WTC11 (cell line): ENCODE results near the gene TXNL4A. TPM values are rescaled to one million over a fixed set of nuclear protein-coding genes. Genes with fewer than 3 reads are reported as not detected.

Experiments used
- ATAC-seq: fragments of 200-7000 bp; cut with Tn5 transposase; 2 replicates; pipeline ENCODE4 v1.10.0; 2021; ENCODE audit warnings: mild to moderate bottlenecking, moderate library complexity
- CTCF ChIA-PET: fragments of 300-600 bp; sonication (Branson Sonifier 250); formaldehyde crosslinking; loops from one replicate; lab custom pipeline; 2021; ENCODE audit warnings: antibody characterized with exemption; lab: Charles Lee
- POLR2A ChIA-PET: fragments of 350-600 bp; sonication (Branson Sonifier 250); formaldehyde crosslinking; loops from one replicate; lab custom pipeline; 2021; ENCODE audit warnings: antibody characterized with exemption; lab: Charles Lee
- DNase-seq: peaks from one replicate; pipeline ENCODE4 v3.0.0; 2021; ENCODE audit warnings: low spot score
- H3K27ac Mint-ChIP-seq: 2 replicates; pipeline ENCODE4 v1.8.0; 2021; ENCODE audit warnings: mixed read lengths
- H3K27me3 Mint-ChIP-seq: 2 replicates; pipeline ENCODE4 v1.8.0; 2021; ENCODE audit warnings: low read depth, mild to moderate bottlenecking, moderate library complexity, mixed read lengths
- H3K36me3 Mint-ChIP-seq: 2 replicates; pipeline ENCODE4 v1.8.0; 2021; ENCODE audit warnings: mixed read lengths
- H3K4me1 Mint-ChIP-seq: 2 replicates; pipeline ENCODE4 v1.8.0; 2022; ENCODE audit warnings: mixed read lengths
- H3K4me3 Mint-ChIP-seq: 2 replicates; pipeline ENCODE4 v1.8.0; 2021; ENCODE audit warnings: mild to moderate bottlenecking, moderate library complexity, mixed read lengths
- H3K9me3 Mint-ChIP-seq: 2 replicates; pipeline ENCODE4 v1.8.0; 2021; ENCODE audit warnings: mixed read lengths
- CBFB ChIP-seq: sonication (generic); formaldehyde crosslinking; IDR thresholded peaks from 2 replicates; pipeline ENCODE4 v1.8.1; 2022; ENCODE audit warnings: mild to moderate bottlenecking, low read depth, missing genetic modification reagents
- CREB1 ChIP-seq: sonication (generic); formaldehyde crosslinking; IDR thresholded peaks from 2 replicates; pipeline ENCODE4 v1.8.0; 2023; ENCODE audit warnings: mild to moderate bottlenecking, missing genetic modification reagents
- ELF4 ChIP-seq: sonication (generic); formaldehyde crosslinking; IDR thresholded peaks from 2 replicates; pipeline ENCODE4 v1.8.1; 2022; ENCODE audit warnings: low read depth, mild to moderate bottlenecking, moderate library complexity, missing genetic modification reagents
- JAZF1 ChIP-seq: fragments of 250-450 bp; sonication (Bioruptor Pico); IDR thresholded peaks from 2 replicates; pipeline ENCODE4 v1.9.0; 2021; ENCODE audit warnings: moderate library complexity, mild to moderate bottlenecking, inconsistent platforms
- JUN ChIP-seq: sonication (generic); formaldehyde crosslinking; IDR thresholded peaks from 2 replicates; pipeline ENCODE4 v1.8.0; 2023; ENCODE audit warnings: mild to moderate bottlenecking, missing genetic modification reagents
- RELA ChIP-seq: sonication (generic); formaldehyde crosslinking; IDR thresholded peaks from 2 replicates; pipeline ENCODE4 v1.8.1; 2022; ENCODE audit warnings: missing genetic modification reagents, mild to moderate bottlenecking, borderline replicate concordance
- RORB ChIP-seq: fragments of 250-450 bp; sonication (Bioruptor Pico); IDR thresholded peaks from 2 replicates; pipeline ENCODE4 v1.9.0; 2021; ENCODE audit warnings: mild to moderate bottlenecking
- SMAD4 ChIP-seq: sonication (generic); formaldehyde crosslinking; IDR thresholded peaks from 2 replicates; pipeline ENCODE4 v1.8.0; 2022; ENCODE audit warnings: mild to moderate bottlenecking, missing genetic modification reagents
- TEAD4 ChIP-seq: sonication (generic); formaldehyde crosslinking; IDR thresholded peaks from 2 replicates; pipeline ENCODE4 v1.8.0; 2022; ENCODE audit warnings: mild to moderate bottlenecking, missing genetic modification reagents
- ZNF121 ChIP-seq: sonication (generic); formaldehyde crosslinking; IDR thresholded peaks from 2 replicates; pipeline ENCODE4 v1.8.0; 2023; ENCODE audit warnings: missing genetic modification reagents
- ZNF138 ChIP-seq: sonication (generic); formaldehyde crosslinking; conservative IDR thresholded peaks from 2 replicates; pipeline ENCODE4 v1.8.1; 2022; ENCODE audit warnings: mild to moderate bottlenecking, moderate library complexity, missing genetic modification reagents
- ZNF317 ChIP-seq: sonication (generic); formaldehyde crosslinking; IDR thresholded peaks from 2 replicates; pipeline ENCODE4 v1.8.1; 2023; ENCODE audit warnings: low read depth, mild to moderate bottlenecking, moderate library complexity, missing genetic modification reagents, borderline replicate concordance
- ZNF396 ChIP-seq: fragments of 250-450 bp; sonication (Bioruptor Pico); IDR thresholded peaks from 2 replicates; pipeline ENCODE4 v1.8.0; 2021; ENCODE audit warnings: mild to moderate bottlenecking, moderate library complexity, borderline replicate concordance
- ZNF416 ChIP-seq: fragments of 250-450 bp; sonication (Bioruptor Pico); IDR thresholded peaks from 2 replicates; pipeline ENCODE4 v1.9.0; 2021; ENCODE audit warnings: mild to moderate bottlenecking, inconsistent platforms
- ZNF423 ChIP-seq: fragments of 250-450 bp; sonication (Bioruptor Pico); IDR thresholded peaks from 2 replicates; pipeline ENCODE4 v2.1.2; 2022; ENCODE audit warnings: mild to moderate bottlenecking, moderate library complexity
- total RNA-seq: library from RNA; stranded (reverse); gene quantifications from 3 replicates; pipeline ENCODE4 v1.2.3, GENCODE V29; 2021
- TF ChIP-seq, protein P1 (sequence below): sonication (generic); formaldehyde crosslinking; IDR thresholded peaks from 2 replicates; pipeline ENCODE4 v1.8.1; 2023; ENCODE audit warnings: mild to moderate bottlenecking, missing genetic modification reagents
- TF ChIP-seq, protein P2 (sequence below): sonication (generic); formaldehyde crosslinking; IDR thresholded peaks from 2 replicates; pipeline ENCODE4 v1.8.1; 2022; ENCODE audit warnings: low read depth, mild to moderate bottlenecking, moderate library complexity, missing genetic modification reagents, borderline replicate concordance
- TF ChIP-seq, protein P3 (sequence below): fragments of 200-600 bp; IDR thresholded peaks from 2 replicates; pipeline ENCODE4 v1.8.0; 2022; ENCODE audit warnings: antibody characterized with exemption
- TF ChIP-seq, protein P4 (sequence below): sonication (generic); formaldehyde crosslinking; conservative IDR thresholded peaks from 2 replicates; pipeline ENCODE4 v1.8.1; 2022; ENCODE audit warnings: mild to moderate bottlenecking, missing genetic modification reagents
- TF ChIP-seq, protein P5 (sequence below): sonication (generic); formaldehyde crosslinking; conservative IDR thresholded peaks from 2 replicates; pipeline ENCODE4 v1.8.1; 2023; ENCODE audit warnings: mild to moderate bottlenecking, low read depth, missing genetic modification reagents, moderate library complexity
- TF ChIP-seq, protein P6 (sequence below): sonication (generic); formaldehyde crosslinking; IDR thresholded peaks from 2 replicates; pipeline ENCODE4 v1.8.1; 2022; ENCODE audit warnings: mild to moderate bottlenecking, moderate library complexity, missing genetic modification reagents
- TF ChIP-seq, protein P7 (sequence below): sonication (generic); formaldehyde crosslinking; IDR thresholded peaks from 2 replicates; pipeline ENCODE4 v1.8.1; 2022; ENCODE audit warnings: missing genetic modification reagents, borderline replicate concordance

TXNL4A gene
- total RNA-seq, 1 experiment from 2014 or later: 157 TPM

DNA sequence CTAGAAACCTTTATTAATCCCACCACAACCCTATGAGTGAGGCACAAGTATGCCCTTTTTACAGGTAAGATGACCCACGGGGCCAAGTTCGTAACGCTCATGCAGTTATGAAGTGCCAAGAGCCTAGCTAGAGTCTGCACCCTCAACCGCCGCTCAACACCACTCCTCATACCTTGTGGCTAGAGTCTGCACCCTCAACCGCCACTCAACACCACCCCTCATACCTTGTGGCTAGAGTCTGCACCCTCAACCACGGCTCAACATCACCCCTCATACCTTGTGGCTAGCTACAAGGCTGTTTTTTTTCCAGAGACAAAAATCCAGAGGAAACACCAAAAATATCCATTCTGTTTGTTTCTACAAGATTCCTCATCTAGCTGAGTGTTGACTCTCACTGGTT is 4.6 kb downstream of the TXNL4A start:
- Mint-ChIP-seq H3K4me1 (peaks cover 24% of the 10 kb centered on the region), H3K27ac (no peak overlapping the region; the same call in 1 of the 2 replicates), H3K9me3 (no peaks in the 10 kb centered on the region), H3K4me3 (no peak overlapping the region), H3K36me3 (peaks cover 28% of the 10 kb centered on the region), H3K27me3 (no peaks in the 10 kb centered on the region)
- TF ChIP-seq ZNF121 (no peak), RELA (CRISPR knock-in tag) (no peak), JAZF1 (no peak), RORB (CRISPR knock-in tag) (no peak), TEAD4 (CRISPR knock-in tag) (no peak), ELF4 (CRISPR knock-in tag) (no peak), ZNF138 (CRISPR knock-in tag) (no peak), CBFB (CRISPR knock-in tag) (no peak), ZNF423 (CRISPR knock-in tag) (no peak), ZNF416 (CRISPR knock-in tag) (no peak)
- TF ChIP-seq, protein P1, sequence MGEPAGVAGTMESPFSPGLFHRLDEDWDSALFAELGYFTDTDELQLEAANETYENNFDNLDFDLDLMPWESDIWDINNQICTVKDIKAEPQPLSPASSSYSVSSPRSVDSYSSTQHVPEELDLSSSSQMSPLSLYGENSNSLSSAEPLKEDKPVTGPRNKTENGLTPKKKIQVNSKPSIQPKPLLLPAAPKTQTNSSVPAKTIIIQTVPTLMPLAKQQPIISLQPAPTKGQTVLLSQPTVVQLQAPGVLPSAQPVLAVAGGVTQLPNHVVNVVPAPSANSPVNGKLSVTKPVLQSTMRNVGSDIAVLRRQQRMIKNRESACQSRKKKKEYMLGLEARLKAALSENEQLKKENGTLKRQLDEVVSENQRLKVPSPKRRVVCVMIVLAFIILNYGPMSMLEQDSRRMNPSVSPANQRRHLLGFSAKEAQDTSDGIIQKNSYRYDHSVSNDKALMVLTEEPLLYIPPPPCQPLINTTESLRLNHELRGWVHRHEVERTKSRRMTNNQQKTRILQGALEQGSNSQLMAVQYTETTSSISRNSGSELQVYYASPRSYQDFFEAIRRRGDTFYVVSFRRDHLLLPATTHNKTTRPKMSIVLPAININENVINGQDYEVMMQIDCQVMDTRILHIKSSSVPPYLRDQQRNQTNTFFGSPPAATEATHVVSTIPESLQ (CRISPR knock-in tag): no peak
- TF ChIP-seq, protein P2, sequence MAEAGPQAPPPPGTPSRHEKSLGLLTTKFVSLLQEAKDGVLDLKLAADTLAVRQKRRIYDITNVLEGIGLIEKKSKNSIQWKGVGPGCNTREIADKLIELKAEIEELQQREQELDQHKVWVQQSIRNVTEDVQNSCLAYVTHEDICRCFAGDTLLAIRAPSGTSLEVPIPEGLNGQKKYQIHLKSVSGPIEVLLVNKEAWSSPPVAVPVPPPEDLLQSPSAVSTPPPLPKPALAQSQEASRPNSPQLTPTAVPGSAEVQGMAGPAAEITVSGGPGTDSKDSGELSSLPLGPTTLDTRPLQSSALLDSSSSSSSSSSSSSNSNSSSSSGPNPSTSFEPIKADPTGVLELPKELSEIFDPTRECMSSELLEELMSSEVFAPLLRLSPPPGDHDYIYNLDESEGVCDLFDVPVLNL (CRISPR knock-in tag): no peak
- TF ChIP-seq, protein P3, sequence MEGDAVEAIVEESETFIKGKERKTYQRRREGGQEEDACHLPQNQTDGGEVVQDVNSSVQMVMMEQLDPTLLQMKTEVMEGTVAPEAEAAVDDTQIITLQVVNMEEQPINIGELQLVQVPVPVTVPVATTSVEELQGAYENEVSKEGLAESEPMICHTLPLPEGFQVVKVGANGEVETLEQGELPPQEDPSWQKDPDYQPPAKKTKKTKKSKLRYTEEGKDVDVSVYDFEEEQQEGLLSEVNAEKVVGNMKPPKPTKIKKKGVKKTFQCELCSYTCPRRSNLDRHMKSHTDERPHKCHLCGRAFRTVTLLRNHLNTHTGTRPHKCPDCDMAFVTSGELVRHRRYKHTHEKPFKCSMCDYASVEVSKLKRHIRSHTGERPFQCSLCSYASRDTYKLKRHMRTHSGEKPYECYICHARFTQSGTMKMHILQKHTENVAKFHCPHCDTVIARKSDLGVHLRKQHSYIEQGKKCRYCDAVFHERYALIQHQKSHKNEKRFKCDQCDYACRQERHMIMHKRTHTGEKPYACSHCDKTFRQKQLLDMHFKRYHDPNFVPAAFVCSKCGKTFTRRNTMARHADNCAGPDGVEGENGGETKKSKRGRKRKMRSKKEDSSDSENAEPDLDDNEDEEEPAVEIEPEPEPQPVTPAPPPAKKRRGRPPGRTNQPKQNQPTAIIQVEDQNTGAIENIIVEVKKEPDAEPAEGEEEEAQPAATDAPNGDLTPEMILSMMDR: no peak
- TF ChIP-seq, protein P4, sequence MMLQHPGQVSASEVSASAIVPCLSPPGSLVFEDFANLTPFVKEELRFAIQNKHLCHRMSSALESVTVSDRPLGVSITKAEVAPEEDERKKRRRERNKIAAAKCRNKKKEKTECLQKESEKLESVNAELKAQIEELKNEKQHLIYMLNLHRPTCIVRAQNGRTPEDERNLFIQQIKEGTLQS (CRISPR knock-in tag): no peak
- TF ChIP-seq, protein P5, sequence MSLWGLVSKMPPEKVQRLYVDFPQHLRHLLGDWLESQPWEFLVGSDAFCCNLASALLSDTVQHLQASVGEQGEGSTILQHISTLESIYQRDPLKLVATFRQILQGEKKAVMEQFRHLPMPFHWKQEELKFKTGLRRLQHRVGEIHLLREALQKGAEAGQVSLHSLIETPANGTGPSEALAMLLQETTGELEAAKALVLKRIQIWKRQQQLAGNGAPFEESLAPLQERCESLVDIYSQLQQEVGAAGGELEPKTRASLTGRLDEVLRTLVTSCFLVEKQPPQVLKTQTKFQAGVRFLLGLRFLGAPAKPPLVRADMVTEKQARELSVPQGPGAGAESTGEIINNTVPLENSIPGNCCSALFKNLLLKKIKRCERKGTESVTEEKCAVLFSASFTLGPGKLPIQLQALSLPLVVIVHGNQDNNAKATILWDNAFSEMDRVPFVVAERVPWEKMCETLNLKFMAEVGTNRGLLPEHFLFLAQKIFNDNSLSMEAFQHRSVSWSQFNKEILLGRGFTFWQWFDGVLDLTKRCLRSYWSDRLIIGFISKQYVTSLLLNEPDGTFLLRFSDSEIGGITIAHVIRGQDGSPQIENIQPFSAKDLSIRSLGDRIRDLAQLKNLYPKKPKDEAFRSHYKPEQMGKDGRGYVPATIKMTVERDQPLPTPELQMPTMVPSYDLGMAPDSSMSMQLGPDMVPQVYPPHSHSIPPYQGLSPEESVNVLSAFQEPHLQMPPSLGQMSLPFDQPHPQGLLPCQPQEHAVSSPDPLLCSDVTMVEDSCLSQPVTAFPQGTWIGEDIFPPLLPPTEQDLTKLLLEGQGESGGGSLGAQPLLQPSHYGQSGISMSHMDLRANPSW (CRISPR knock-in tag): no peak
- ATAC-seq (no peak), DNase-seq (no peak)
- CTCF ChIA-PET: interaction anchor here (1.5 to 1.7 kb wide), 2 partner anchors 50 kb away, joined by 4 to 5 read pairs; partner anchors contain the start of gene RBFA
- POLR2A ChIA-PET: no interaction called here

DNA sequence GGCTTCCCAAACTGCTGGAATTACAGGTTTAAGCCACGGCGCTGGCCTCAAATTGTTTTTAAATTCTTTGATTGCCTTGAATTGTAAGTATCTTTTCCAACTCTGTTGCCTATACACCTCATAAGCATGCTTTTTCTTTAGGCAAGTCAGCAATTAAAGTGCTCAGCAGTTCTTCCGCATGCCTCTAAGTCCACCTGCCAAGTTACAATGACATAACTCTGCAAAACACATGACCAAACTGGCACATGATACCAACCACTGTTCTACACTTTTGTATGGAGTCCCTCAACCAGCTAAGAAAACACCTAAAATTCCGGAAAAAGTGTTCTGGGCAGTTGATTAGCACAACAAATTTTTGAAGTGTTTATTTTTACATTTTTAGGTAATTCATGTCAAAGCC is 5.1 kb downstream of the TXNL4A start:
- Mint-ChIP-seq H3K36me3 (peaks cover 28% of the 10 kb centered on the region), H3K9me3 (no peaks in the 10 kb centered on the region), H3K27ac (peak overlapping the region; percentile 45; the same call in 1 of the 2 replicates), H3K4me3 (no peak overlapping the region), H3K27me3 (no peaks in the 10 kb centered on the region), H3K4me1 (peaks cover 24% of the 10 kb centered on the region)
- ATAC-seq (no peak), DNase-seq (no peak)
- CTCF ChIA-PET: interaction anchor here (1.4 to 1.5 kb wide), 2 partner anchors 16 to 51 kb away, joined by 3 to 5 read pairs; partner anchors contain the start of gene RBFA
- POLR2A ChIA-PET: interaction anchor here (0.8 kb wide), 1 partner anchor 51 kb away, joined by 3 read pairs; the partner anchor contains the start of gene RBFA
- TF ChIP-seq, protein P1 (CRISPR knock-in tag): no peak
- TF ChIP-seq CREB1 (CRISPR knock-in tag): no peak
- no peak for TF ChIP-seq JUN
- TF ChIP-seq ZNF396 (CRISPR knock-in tag): no peak
- TF ChIP-seq, protein P6, sequence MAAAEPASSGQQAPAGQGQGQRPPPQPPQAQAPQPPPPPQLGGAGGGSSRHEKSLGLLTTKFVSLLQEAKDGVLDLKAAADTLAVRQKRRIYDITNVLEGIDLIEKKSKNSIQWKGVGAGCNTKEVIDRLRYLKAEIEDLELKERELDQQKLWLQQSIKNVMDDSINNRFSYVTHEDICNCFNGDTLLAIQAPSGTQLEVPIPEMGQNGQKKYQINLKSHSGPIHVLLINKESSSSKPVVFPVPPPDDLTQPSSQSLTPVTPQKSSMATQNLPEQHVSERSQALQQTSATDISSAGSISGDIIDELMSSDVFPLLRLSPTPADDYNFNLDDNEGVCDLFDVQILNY (CRISPR knock-in tag): no peak
- no peak for TF ChIP-seq ZNF138 (CRISPR knock-in tag)
- TF ChIP-seq, protein P7, sequence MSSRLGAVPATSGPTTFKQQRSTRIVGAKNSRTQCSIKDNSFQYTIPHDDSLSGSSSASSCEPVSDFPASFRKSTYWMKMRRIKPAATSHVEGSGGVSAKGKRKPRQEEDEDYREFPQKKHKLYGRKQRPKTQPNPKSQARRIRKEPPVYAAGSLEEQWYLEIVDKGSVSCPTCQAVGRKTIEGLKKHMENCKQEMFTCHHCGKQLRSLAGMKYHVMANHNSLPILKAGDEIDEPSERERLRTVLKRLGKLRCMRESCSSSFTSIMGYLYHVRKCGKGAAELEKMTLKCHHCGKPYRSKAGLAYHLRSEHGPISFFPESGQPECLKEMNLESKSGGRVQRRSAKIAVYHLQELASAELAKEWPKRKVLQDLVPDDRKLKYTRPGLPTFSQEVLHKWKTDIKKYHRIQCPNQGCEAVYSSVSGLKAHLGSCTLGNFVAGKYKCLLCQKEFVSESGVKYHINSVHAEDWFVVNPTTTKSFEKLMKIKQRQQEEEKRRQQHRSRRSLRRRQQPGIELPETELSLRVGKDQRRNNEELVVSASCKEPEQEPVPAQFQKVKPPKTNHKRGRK: no peak
- no peak for TF ChIP-seq SMAD4 (CRISPR knock-in tag)
- no peak for TF ChIP-seq ZNF317
